ENCODE results near the gene PHF2. TPM values are rescaled to one million over a fixed set of nuclear protein-coding genes. Genes with fewer than 3 reads are reported as not detected.

Gene PHF2
- total RNA-seq, 2 experiments from 2014 or later = 20.6 to 23.7 TPM

- Histone ChIP-seq H4K20me1 (ENCODE audit: insufficient read depth, low read length) (no peaks in the 10 kb centered on the region), H3K4me1 (ENCODE audit: insufficient read depth, low read length, poor library complexity, severe bottlenecking) (no peaks in the 10 kb centered on the region), H2AFZ (ENCODE audit: low read length) (no peak overlapping the region), H3K4me2 (ENCODE audit: low read length) (no peak overlapping the region), H3K79me2 (ENCODE audit: insufficient read depth, low read depth, low read length) (no peaks in the 10 kb centered on the region), H3K9me2 (ENCODE audit: insufficient read depth, low read length) (no peaks in the 10 kb centered on the region), H3K27ac (ENCODE audit: low read depth, low read length, poor library complexity, severe bottlenecking) (no peak overlapping the region), H3K4me3 (ENCODE audit: low read depth, low read length, poor library complexity, severe bottlenecking) (no peak overlapping the region), H3K9me3 (ENCODE audit: low read length) (0 out of 2 replicates have a peak, but pooled peaks cover 2% of the 10 kb centered on the region), H3K36me3 (ENCODE audit: insufficient read depth, low read length) (no peaks in the 10 kb centered on the region)
- no peak for DNase-seq (ENCODE audit: low spot score)
- BruUV-seq (replicated peaks) = no TSS peak
- ChIA-PET CTCF (ENCODE audit: unreplicated experiment) (no interaction called here), POLR2A (interaction anchor here (0.6 kb wide), 1 partner anchor 544 kb away, joined by 3 read pairs; no protein-coding TSS in a partner anchor)
- no peak for TF ChIP-seq EZH2phosphoT487 (IDR thresholded peaks at IDR 0.05; ENCODE audit: borderline replicate concordance, low read depth, low read length)
- no peak for TF ChIP-seq CTCF (conservative IDR thresholded peaks at IDR 0.05; ENCODE audit: low read length)
- intact Hi-C loops (cut with micrococcal nuclease; ENCODE audit: unreplicated experiment) = loop anchor here (2.0 kb wide), 1 partner anchor 529 kb away; no protein-coding TSS in a partner anchor
Observed at GRCh38 chr9:93683331-93684134, 107.1 kb downstream of the PHF2 start.

DNA sequence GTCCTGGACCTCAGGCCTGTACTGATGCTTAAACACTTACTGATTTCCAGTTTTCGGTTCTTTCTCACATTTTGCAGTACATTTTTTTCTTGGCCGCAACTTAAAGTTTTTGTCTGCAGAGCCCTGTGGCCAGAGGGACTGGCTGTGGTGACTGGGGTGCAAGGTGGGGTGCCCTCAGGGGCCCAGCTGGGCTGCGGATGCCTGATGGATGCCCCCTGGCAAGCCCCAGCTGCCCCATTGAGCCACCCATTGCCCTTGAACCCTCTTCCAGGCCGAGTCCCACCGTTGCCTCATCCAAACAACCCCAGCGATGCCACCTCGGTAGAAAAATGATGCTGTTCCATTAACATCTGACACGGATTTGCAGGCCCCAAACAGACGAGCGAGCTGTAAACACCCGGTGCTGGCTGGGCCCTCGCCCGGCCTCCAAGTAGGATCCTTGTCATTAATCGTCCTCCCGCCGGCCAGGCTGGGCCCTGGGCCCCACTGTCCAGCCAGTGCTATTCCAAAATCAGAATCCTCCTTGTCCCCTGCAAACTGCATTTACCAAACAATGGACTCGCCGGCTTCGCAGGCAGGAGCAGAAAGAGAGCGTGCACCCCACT, 107.9 kb downstream of the PHF2 start:
- H3K9me2 ChIP-seq (ENCODE audit: insufficient read depth, low read length) = no peaks in the 10 kb centered on the region
- H3K4me1 ChIP-seq (ENCODE audit: insufficient read depth, low read length, poor library complexity, severe bottlenecking) = no peaks in the 10 kb centered on the region
- intact Hi-C loops (cut with micrococcal nuclease; ENCODE audit: unreplicated experiment) = no loop called here
- H2AFZ ChIP-seq (ENCODE audit: low read length) = no peak overlapping the region
- no peak for DNase-seq (ENCODE audit: low spot score)
- no peaks in the 10 kb centered on the region for H4K20me1 ChIP-seq (ENCODE audit: insufficient read depth, low read length)
- no peaks in the 10 kb centered on the region for H3K36me3 ChIP-seq (ENCODE audit: insufficient read depth, low read length)
- 0 out of 2 replicates have a peak, but pooled peaks cover 10% of the 10 kb centered on the region for H3K9me3 ChIP-seq (ENCODE audit: low read length)
- H3K4me2 ChIP-seq (ENCODE audit: low read length) = no peak overlapping the region
- H3K79me2 ChIP-seq (ENCODE audit: insufficient read depth, low read depth, low read length) = no peaks in the 10 kb centered on the region
- TF ChIP-seq CTCF (conservative IDR thresholded peaks at IDR 0.05; ENCODE audit: low read length) (no peak), EZH2phosphoT487 (IDR thresholded peaks at IDR 0.05; ENCODE audit: borderline replicate concordance, low read depth, low read length) (no peak)
- no TSS peak for BruUV-seq (replicated peaks)
- H3K27ac ChIP-seq (ENCODE audit: low read depth, low read length, poor library complexity, severe bottlenecking) = no peak overlapping the region
- ChIA-PET CTCF (ENCODE audit: unreplicated experiment) (no interaction called here), POLR2A (no interaction called here)
- H3K4me3 ChIP-seq (ENCODE audit: low read depth, low read length, poor library complexity, severe bottlenecking) = no peak overlapping the region
